ENCODE measurements around the gene ZNF587.
"Not testable (repeated sequence)": the region's sequence is repeated elsewhere in the genome, so short reads cannot be mapped to it uniquely, and the experiment has no call there.

ZNF587 gene

DNA sequence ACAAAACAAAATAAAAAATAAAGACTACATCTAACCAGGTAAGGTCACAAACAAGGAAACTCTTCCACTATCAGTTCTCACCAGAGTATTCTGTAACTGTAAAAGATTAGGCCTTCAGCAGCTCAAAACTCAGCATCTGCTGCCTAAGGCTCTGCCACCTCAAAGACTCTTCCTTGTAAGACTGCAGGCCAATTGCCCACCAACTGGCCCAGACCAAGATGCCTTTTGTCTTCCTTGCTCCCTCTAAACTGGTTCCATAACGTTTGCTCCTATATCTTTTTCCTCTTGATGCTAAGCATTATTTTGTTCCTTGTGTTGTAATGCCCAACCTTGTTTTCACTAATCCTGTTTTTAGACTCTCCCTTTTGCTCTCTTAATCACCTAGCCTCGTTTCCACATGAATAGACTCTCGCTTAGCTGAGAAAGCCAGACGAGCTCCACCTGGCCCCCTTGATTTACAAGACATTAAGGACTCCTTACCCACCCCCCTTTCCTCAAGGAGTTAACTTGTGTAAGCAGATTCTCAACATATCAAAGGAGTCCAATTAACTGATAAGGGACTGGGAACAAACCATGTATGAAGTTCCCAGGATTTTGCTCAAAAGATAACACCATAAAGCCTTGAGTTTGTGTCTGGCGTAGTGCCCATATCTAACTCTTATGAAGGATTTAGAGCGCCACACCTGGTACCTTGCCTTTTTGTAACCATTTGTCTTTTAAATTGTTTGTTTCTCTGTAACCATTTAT, 37.7 kb downstream of the ZNF587 start:
- no peak for DNase-seq (ENCODE audit: low read depth in 2 of 2)

DNA sequence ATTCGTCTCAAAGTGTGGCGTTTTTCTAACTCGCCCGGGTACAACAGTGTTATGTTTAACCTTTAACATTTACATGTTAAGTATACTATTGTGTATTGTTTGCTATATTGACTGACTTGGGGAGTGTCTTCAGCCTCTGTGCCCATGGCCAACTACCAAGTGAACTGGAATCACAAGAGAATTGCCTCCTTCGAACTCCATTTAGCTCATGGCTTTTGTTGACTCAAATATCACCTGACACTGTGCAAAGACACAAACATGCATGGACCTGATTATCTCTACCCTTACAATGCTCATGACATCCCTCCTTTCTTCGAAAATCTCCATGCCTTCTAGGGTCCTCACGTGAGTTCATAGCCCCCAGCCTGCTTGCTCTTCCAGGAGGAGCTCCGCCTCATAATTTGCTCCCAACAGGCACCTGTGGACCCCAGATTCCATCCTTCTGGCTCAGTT, 38.5 kb downstream of the ZNF587 start:
- no peak for DNase-seq (ENCODE audit: low read depth in 2 of 2)

DNA sequence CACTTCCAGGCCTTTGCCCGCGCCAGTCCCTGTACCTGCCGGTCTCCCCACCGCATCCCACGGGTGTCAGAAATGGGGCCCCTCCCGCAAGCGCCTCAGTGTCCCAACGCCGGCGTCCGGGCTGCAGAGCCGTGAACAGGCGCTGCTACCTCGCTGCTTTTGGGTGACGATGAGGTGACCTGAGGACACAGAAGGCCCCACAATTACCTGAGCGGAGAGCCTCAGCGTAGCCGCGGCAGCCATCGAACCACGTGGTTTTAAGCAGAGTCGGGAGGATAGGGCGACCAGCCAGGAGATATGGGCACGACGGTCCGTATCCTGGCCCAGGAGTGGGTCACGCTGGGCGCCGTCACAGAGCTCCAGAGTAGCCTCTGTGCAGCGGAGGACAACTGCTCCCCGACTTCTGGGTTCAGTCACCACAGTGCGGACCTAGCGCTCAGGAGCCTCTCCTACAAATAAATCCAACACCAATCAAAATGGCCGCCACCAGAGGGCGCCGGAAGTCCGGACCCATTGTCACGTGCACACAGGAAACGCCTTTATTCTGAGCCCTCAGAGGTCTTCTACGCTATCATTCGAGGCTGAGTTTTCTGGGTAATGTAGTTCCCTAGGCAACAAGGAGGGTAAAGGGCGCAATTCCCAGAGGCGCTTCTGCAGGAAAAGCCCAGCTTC, 39.0 kb downstream of the ZNF587 start, which contains the start of gene ZNF814:
ZNF814 (minus strand) TSS at position 478 of the 672 bp plus-strand sequence; CDS start at position 243, 235 bp downstream.
- DNase-seq (ENCODE audit: low read depth in 2 of 2): peak; percentile 52 to 70

DNA sequence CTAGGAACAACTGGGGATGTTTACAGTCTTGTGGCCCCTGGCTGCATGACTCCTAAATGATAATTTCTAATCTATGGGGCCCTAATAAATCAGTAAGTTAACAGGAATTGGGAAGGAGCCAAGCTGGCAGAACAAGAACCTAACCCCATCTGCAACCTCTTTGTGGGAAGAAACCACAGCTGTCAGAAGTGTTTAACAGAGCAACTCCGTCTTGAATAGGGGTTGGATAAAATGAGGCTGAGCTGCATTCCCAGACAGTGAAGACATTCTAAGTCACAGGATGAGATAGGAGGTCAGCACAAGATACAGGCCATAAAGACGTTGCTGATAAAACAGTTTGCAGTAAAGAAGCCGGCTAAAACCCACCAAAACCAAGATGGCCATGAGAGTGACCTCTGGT, 41.0 kb downstream of the ZNF587 start:
- not testable (repeated sequence) for DNase-seq (ENCODE audit: low read depth in 2 of 2)

DNA sequence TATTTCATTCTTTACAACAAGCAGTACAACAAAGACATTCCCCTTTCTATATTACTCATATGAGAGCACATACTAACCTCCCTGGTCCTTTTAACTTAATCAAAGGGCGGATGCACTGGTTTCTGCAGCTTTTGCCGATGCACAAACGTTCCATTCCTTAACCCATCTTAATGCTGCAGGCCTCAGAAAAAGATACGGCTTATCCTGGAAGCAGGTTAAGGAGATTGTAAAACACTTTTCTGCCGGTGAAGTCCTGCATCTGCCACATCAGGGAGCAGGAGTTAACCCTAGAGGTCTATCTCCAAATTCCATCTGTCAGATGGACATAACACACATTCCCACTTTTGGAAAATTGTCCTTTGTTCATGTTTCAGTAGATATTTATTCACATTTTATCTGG, 50.7 kb downstream of the ZNF587 start:
- no peak for DNase-seq (ENCODE audit: low read depth in 2 of 2)

- no peak for DNase-seq (ENCODE audit: low read depth in 2 of 2)
These were observed 54.0 kb downstream of the ZNF587 start for GRCh38 chr19:57903618-57904184.

DNA sequence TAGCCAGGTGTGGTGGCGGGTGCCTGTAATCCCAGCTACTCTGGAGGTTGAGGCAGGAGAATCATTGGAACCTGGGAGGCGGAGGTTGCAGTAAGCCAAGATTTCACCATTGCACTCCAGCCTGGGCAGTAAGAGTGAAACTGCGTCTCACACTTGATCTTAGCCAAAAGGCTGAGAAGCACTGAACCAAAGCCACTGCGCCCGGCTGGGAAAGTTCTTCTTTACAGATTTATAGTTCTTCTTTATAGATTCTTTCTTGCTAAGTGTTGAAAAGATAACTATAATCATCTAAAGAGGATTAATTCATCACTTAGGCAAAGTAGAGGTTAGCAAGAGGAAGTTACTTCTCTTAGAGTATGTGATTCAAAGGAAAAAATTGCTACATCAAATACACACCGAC, 55.6 kb downstream of the ZNF587 start:
- DNase-seq (ENCODE audit: low read depth in 2 of 2): no peak

DNA sequence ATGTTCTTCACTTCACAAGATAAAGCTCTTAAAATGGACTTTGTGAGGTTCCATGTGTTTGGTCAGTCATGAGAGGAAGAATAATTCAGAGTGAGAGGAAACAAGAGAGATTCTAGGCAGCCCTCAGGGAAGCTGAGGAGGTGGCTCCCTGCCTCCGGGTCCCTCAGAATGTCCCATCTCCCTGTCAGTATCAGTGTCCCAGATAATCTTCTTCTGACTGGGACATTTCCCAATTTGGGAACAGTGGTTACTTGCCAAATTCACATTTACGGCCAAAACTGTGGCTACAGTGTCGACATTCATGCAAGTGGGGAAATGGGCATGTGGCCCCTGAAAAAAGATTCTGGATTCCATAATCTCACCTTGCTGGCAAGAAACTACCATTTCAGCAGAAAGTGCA, 57.7 kb downstream of the ZNF587 start:
- no peak for DNase-seq (ENCODE audit: low read depth in 2 of 2)

- DNase-seq (ENCODE audit: low read depth in 2 of 2): no peak
These were observed 64.9 kb downstream of the ZNF587 start for GRCh38 chr19:57914531-57914930.

All from stimulated activated CD4-positive, alpha-beta T cell treated with anti-CD3 and anti-CD28 coated beads, Interleukin-1b, Interleukin-23, amount 100 ng/mL, for 1 hour (primary cell).